GM12801 (cell line): Measurements from ENCODE around the gene NHEJ1.

ENCODE experiments used
- TF ChIP-seq, protein P1 (sequence below): IDR thresholded peaks from one replicate; pipeline ENCODE4 v1.5.1; 2011; ENCODE audit warnings: control low read depth; ENCODE audit not compliant: insufficient read length; ENCODE audit errors: extremely low read depth

The NHEJ1 gene

DNA sequence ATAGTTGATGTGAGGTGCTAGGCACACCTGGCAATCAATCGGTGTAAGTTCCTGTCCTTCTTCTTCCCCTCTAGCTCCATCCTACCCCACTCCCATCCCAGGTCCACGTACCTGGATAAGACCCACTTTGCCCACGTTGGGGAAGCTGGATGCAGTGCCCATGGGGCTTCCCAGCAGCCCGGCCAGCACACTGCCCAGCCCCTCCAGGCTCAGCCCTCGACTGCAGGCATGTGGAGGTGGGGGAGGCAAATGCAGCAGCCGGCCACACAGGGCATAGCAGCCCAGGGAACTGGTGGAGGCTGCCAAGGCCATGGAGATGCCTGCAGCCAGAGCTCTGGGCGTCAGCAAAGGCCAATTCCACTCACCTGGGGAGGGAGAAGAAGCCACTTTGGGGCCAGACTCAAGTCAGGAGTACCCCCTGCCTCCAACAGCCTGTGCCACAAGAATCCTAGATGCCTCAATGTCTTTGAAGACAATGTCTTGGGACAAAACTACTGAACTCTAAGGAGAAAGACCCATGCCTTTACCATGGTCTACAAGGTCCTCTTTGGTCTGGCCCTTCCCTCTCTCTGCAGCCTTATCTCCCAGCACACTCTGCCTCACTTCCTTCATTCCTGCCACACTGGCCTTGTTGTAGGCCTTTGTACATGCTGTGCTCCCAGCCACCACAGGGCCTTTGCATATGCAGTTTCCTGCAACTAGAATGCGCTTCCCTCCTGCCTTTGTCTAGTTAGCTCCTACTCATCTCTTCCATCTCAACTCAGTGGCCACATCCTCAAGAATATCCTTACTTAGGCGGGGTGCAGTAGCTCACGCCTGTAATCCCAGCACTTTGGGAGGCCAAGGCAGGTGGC lies 4.7 kb upstream of the NHEJ1 start:
- TF ChIP-seq, protein P1, sequence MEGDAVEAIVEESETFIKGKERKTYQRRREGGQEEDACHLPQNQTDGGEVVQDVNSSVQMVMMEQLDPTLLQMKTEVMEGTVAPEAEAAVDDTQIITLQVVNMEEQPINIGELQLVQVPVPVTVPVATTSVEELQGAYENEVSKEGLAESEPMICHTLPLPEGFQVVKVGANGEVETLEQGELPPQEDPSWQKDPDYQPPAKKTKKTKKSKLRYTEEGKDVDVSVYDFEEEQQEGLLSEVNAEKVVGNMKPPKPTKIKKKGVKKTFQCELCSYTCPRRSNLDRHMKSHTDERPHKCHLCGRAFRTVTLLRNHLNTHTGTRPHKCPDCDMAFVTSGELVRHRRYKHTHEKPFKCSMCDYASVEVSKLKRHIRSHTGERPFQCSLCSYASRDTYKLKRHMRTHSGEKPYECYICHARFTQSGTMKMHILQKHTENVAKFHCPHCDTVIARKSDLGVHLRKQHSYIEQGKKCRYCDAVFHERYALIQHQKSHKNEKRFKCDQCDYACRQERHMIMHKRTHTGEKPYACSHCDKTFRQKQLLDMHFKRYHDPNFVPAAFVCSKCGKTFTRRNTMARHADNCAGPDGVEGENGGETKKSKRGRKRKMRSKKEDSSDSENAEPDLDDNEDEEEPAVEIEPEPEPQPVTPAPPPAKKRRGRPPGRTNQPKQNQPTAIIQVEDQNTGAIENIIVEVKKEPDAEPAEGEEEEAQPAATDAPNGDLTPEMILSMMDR = no peak

DNA sequence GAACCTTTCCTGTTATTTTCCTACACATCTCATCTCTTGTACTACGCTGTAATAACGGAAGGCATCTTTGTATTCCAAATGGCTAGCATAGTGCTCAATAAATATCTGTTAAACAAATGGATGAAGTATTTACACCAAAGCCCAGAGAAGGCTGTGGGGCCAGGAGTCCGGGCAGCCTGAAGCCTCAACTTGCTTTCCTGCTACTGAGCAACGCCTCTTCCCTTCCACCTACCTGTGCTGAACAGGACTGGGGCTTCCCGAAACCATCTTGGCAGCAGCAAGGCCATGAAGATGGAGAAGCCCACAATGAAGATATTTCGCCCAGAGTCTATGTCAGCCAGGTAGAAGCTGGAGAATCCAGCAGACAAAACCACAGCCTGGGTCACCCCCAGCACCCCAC lies 2.5 kb upstream of the NHEJ1 start:
- TF ChIP-seq, protein P1 = no peak

DNA sequence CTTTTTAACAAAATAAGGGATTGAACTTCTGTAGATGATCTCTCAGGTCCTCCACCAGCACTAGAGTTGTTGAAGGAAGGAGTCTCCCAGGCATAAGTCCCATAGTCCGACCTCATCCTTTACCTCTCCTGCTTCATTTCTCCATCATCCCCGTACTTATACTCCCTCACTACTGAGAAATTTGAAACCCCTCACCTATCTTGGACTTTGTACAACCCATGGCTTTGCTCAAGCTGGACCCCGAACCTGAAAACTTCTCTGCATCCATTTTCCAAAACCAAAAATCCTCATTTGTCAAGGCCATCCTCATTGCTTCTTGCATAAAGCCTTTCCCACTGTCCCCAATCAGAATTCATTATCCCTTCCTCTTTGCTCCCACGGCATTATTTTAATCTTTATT lies 482 bp upstream of the NHEJ1 start:
- TF ChIP-seq, protein P1 = no peak

DNA sequence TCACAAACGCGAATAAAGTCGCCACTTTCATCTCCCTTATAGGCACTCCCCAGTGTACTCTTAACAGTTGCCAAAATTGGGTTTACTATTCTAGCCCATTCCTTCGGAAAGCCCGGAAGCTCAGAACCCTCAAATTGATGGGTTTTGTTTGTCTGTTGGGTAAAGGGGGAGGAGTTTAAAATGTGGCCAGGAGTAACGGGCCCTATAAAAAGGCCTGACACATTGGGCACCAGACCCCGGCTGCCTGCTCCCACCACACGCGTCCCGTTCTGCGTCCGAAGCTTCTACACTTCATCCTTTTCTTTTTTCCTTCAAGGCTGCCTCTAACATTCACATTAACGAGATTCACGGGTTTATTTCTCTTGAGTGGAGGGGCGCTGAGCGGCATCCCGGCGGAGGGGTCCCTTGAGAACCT lies 837 bp downstream of the NHEJ1 start:
- TF ChIP-seq, protein P1 = no peak

DNA sequence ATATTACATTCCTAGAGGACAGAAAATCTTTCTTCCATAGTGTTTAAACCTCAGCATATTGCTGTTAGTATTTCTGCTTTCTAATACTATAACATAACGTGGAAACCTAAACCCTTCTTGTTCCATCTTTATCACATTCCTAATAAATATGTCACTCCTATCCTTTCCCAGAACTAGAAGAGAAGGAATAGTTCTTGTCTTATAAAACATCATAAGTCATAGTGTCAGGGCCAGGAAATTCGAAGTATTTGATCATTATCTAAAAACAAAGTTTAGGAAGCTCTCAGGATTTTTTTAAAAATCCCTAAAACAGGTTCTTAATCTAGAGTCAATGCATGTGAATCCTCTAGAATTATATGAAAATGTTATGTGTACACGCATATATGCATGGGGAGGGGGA lies 2.0 kb downstream of the NHEJ1 start:
- TF ChIP-seq, protein P1 = no peak

DNA sequence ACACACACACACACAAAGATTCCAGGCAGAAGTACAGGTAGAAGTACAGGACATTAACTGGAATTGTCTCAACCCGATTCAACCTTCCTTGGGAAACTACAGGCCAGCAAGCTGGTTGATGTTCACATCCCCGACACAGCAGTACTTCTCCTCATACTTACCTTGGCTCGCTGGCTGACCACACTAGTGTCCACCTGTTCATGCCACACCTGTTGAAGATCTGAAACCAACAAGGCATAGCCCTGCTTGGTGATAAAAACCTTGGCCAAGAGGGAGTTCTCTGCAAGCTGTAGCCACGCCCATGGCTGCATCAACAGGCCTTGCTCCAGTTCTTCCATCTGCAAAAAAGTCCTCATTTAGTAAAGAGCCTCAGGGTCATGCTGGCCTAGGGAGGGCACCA lies 2.6 kb downstream of the NHEJ1 start:
- TF ChIP-seq, protein P1 = no peak

DNA sequence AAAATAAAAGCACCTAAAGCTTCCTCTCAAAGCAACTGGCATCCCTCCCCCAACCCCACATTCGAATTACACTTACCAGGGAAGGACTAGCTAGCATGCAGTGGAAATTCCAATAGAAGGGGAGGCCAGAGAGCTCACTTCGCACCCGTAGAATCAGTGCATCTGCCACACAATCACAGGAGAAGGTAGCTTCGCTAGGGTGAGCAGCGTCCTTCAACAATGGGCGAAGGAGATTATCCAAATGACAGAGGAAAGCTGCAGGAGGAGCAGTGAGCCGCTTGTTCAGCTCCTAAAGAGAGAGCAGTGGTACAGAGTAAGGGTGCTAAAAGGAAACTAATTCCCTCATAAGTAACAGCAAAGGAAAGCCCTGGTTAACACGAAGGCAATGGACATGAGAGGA lies 3.2 kb downstream of the NHEJ1 start:
- TF ChIP-seq, protein P1 = no peak
